ENCODE measurements around the gene OR4F3.
"Not testable (repeated sequence)": the region's sequence is repeated elsewhere in the genome, so short reads cannot be mapped to it uniquely, and the experiment has no call there.

Gene OR4F3

GRCh38 chr5:181366968-181367367, at the start of gene OR4F3:
TSS of gene OR4F3 (plus strand) at chr5:181367268.
- DNase-seq (ENCODE audit: low read depth): not testable (repeated sequence)

Measured in stimulated activated CD8-positive, alpha-beta memory T cell treated with anti-CD3 and anti-CD28 coated beads, Interleukin-4, amount 100 ng/mL, for 24 hours (primary cell).